Measurements from ENCODE around the gene RPIA. TPM values are rescaled to one million over a fixed set of nuclear protein-coding genes. Genes with fewer than 3 reads are reported as not detected.
A peak's percentile ranks its signal among the peaks of the same experiment; 100 is the strongest.

Gene RPIA
- total RNA-seq, 1 donor from 2014 or later, result 11.5 TPM

GRCh38 chr2:88693911-88694414, 2.5 kb downstream of the RPIA start:
- no peak overlapping the region for H3K27ac Mint-ChIP-seq
- peaks cover 79% of the 10 kb centered on the region for H3K79me2 ChIP-seq (ENCODE audit: low read depth)
- H3K36me3 ChIP-seq, result no peaks in the 10 kb centered on the region
- H3K36me3 Mint-ChIP-seq, result peaks cover 19% of the 10 kb centered on the region
- H3F3A ChIP-seq (ENCODE audit: low read depth), result peaks cover 4% of the 10 kb centered on the region
- no peak overlapping the region for H3K4me2 ChIP-seq
- peaks cover 26% of the 10 kb centered on the region for H3K4me1 Mint-ChIP-seq
- H2AFZ ChIP-seq (replicated peaks), result no peak overlapping the region
- H3K9me3 Mint-ChIP-seq, result peaks cover 13% of the 10 kb centered on the region
- no peaks in the 10 kb centered on the region for H3K4me1 ChIP-seq
- no peak overlapping the region for H3K27ac ChIP-seq
- H3K4me3 ChIP-seq, result no peak overlapping the region
- H3K27me3 ChIP-seq, result no peaks in the 10 kb centered on the region
- H3K27me3 Mint-ChIP-seq (ENCODE audit: insufficient read depth, low read depth), result peaks cover 6% of the 10 kb centered on the region
- no peaks in the 10 kb centered on the region for H3K9me3 ChIP-seq (ENCODE audit: low read depth)
- H3K9ac ChIP-seq, result no peak overlapping the region
- DNase-seq (ENCODE audit: low spot score), result no peak
- TF ChIP-seq CTCF (IDR thresholded peaks at IDR 0.05) (no peak), EZH2 (IDR thresholded peaks at IDR 0.05) (no peak), EZH2phosphoT487 (IDR thresholded peaks at IDR 0.05) (no peak)
- H3K4me3 Mint-ChIP-seq, result peak overlapping the region; percentile 19
- no peaks in the 10 kb centered on the region for H4K20me1 ChIP-seq (ENCODE audit: low read depth)

GRCh38 chr2:88696611-88697010, 5.1 kb downstream of the RPIA start:
- no peak overlapping the region for H3K4me2 ChIP-seq
- no peak overlapping the region for H3K4me3 Mint-ChIP-seq
- H3K9me3 ChIP-seq (ENCODE audit: low read depth), result no peaks in the 10 kb centered on the region
- H3K36me3 Mint-ChIP-seq, result peaks cover 16% of the 10 kb centered on the region
- no peaks in the 10 kb centered on the region for H3K4me1 ChIP-seq
- H3F3A ChIP-seq (ENCODE audit: low read depth), result peaks cover 4% of the 10 kb centered on the region
- no peak overlapping the region for H2AFZ ChIP-seq (replicated peaks)
- H3K27ac Mint-ChIP-seq, result no peak overlapping the region
- no peak overlapping the region for H3K27ac ChIP-seq
- peaks cover 13% of the 10 kb centered on the region for H3K4me1 Mint-ChIP-seq
- H3K27me3 Mint-ChIP-seq (ENCODE audit: insufficient read depth, low read depth), result peaks cover 4% of the 10 kb centered on the region
- no peaks in the 10 kb centered on the region for H4K20me1 ChIP-seq (ENCODE audit: low read depth)
- TF ChIP-seq CTCF (IDR thresholded peaks at IDR 0.05) (no peak), EZH2 (IDR thresholded peaks at IDR 0.05) (no peak), EZH2phosphoT487 (IDR thresholded peaks at IDR 0.05) (no peak)
- H3K36me3 ChIP-seq, result no peaks in the 10 kb centered on the region
- no peak for DNase-seq (ENCODE audit: low spot score)
- peaks cover 72% of the 10 kb centered on the region for H3K79me2 ChIP-seq (ENCODE audit: low read depth)
- no peaks in the 10 kb centered on the region for H3K9me3 Mint-ChIP-seq
- H3K4me3 ChIP-seq, result no peak overlapping the region
- H3K27me3 ChIP-seq, result no peaks in the 10 kb centered on the region
- H3K9ac ChIP-seq, result no peak overlapping the region

DNA sequence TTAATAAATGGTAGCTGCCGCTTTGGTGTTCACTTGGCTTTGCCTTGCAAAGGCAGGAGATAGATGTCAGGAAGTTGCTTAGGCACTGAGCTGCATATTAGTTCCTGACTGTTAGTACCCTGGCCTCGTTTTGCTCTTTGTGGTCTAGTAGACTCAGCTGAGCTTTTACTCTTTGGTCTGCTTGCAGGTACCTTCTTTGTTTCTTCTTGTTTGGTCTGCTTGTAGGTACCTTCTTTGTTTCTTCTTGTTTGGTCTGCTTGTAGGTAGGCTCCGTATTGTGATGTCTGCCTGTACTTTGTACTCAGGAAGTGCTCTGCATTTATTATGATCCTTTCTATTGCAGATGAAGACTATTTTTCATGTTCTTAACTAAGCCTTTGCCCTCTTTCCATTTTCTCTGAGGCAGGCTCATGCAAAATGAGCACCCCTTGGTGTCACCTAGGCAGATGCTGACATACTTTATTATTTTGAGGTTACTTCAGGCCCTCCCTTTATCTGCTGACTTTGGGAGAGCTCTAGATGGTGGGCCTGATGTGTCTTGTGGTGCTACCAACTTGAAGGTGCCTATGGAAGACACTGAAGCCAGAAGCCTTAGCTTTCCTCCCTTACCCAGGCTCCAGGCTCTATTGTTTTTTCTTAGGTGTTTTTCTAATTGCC, 6.0 kb downstream of the RPIA start:
- Histone ChIP-seq H3K4me2 (no peak overlapping the region), H4K20me1 (ENCODE audit: low read depth) (no peaks in the 10 kb centered on the region), H3K9me3 (ENCODE audit: low read depth) (no peaks in the 10 kb centered on the region), H2AFZ (replicated peaks) (no peak overlapping the region), H3K27ac (no peak overlapping the region), H3K4me1 (no peaks in the 10 kb centered on the region), H3K36me3 (peaks cover 5% of the 10 kb centered on the region), H3K4me3 (no peak overlapping the region), H3F3A (ENCODE audit: low read depth) (no peaks in the 10 kb centered on the region), H3K79me2 (ENCODE audit: low read depth) (peaks cover 63% of the 10 kb centered on the region), H3K27me3 (no peaks in the 10 kb centered on the region), H3K9ac (no peak overlapping the region)
- H3K36me3 Mint-ChIP-seq, result peaks cover 25% of the 10 kb centered on the region
- peaks cover under 1% of the 10 kb centered on the region for H3K9me3 Mint-ChIP-seq
- TF ChIP-seq CTCF (IDR thresholded peaks at IDR 0.05) (no peak), EZH2phosphoT487 (IDR thresholded peaks at IDR 0.05) (no peak), EZH2 (IDR thresholded peaks at IDR 0.05) (no peak)
- H3K4me3 Mint-ChIP-seq, result no peak overlapping the region
- no peak overlapping the region for H3K27ac Mint-ChIP-seq
- H3K27me3 Mint-ChIP-seq (ENCODE audit: insufficient read depth, low read depth), result peaks cover 4% of the 10 kb centered on the region
- peaks cover 7% of the 10 kb centered on the region for H3K4me1 Mint-ChIP-seq
- no peak for DNase-seq (ENCODE audit: low spot score)
